ENCODE measurements around the gene GP9.

DNA sequence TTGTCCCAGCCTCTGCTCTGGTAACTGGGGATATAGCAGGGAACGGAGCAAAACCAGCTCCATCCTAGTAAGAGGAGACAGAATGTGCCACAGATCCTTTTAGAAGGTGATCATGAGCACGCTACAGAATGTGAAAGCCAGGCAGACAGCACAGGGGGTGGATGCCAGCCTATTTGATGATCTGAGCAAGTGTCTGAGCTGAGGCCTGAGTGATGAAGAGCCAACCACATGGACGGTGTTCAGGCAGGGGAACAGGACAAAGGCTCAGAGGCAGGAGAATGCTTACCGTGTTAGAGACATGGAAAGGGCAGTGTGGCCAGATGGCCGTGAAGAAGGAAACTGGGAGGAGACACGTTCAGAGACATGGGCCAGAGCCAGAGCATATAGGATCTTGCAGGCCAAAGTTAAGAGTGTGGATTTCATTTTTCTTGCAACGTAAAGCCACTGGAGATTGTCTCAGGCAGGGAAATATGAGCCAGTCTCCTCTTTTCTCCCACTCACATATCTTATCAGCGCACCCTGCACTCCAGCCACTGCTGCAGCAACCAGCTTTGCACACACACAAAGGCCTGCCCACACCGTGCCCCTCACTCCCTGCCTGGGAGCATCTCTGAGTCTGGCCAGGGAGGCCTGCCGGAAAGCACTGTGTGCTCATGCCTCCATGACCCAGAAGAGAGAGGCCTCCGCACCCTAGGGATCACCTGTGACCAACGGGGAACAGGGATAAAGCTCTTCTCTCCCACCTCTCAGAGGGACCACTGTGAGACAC lies 41.0 kb downstream of the GP9 start:
- TF ChIP-seq ZFX (IDR thresholded peaks at IDR 0.05; ENCODE audit: borderline replicate concordance) (no peak), CTCF (IDR thresholded peaks at IDR 0.05) (no peak)

Data from 22Rv1 (cell line).